Small intestine (tissue), 7 donors: ENCODE measurements around the gene ABCF2. TPM values are rescaled to one million over a fixed set of nuclear protein-coding genes. Genes with fewer than 3 reads are reported as not detected.

ENCODE experiments used
- DNase-seq, 2 donors: peaks; one replicate each; pipeline versions ENCODE4 v3.0.0 to v3.0.0-alpha.2; 2013
- FAIRE-seq: peaks from 2 replicates; lab custom pipeline; 2012; peaks lifted over from hg19 to GRCh38; lab: Jason Lieb, UNC
- H3K27ac ChIP-seq, 3 donors: one replicate each; pipeline ENCODE4 v1.5.1; 2013; ENCODE audit warnings: low read length in 2 of 3, mild to moderate bottlenecking in 2 of 3, control low read depth in 1 of 3, inconsistent platforms in 1 of 3, low read depth in 1 of 3, moderate library complexity in 1 of 3
- H3K27me3 ChIP-seq, 3 donors: one replicate each; pipeline ENCODE4 v1.6.1; 2013; ENCODE audit warnings: low read length in 3 of 3, inconsistent platforms in 1 of 3; ENCODE audit not compliant: control insufficient read depth in 3 of 3, insufficient read depth in 3 of 3
- H3K36me3 ChIP-seq, 3 donors: one replicate each; pipeline ENCODE4 v1.6.1; 2013; ENCODE audit warnings: low read length in 3 of 3, inconsistent platforms in 1 of 3, low read depth in 1 of 3, mild to moderate bottlenecking in 1 of 3, moderate library complexity in 1 of 3; ENCODE audit not compliant: control insufficient read depth in 3 of 3, insufficient read depth in 2 of 3
- H3K4me1 ChIP-seq, 3 donors: one replicate each; pipeline ENCODE4 v1.6.1; 2013; ENCODE audit warnings: low read length in 2 of 3, inconsistent platforms in 1 of 3, low read depth in 1 of 3, mild to moderate bottlenecking in 1 of 3, moderate library complexity in 1 of 3; ENCODE audit not compliant: control insufficient read depth in 3 of 3, insufficient read depth in 2 of 3
- H3K4me3 ChIP-seq, 3 donors: one replicate each; pipeline ENCODE4 v1.5.1; 2013; ENCODE audit warnings: low read length in 3 of 3, control low read depth in 1 of 3, inconsistent platforms in 1 of 3, low read depth in 1 of 3, mild to moderate bottlenecking in 1 of 3, moderate library complexity in 1 of 3
- H3K9me3 ChIP-seq, 2 donors: one replicate each; pipeline ENCODE4 v1.6.1; 2013; ENCODE audit warnings: low read depth in 1 of 2, low read length in 1 of 2; ENCODE audit not compliant: control insufficient read depth in 2 of 2, insufficient read depth in 1 of 2
- WGBS, 3 donors: extraction: QIAGEN DNeasy Blood & Tissue Kit; methylation state at CpG; one replicate each; pipeline ENCODE4 v1.1.7; 2013; 5-methylcytosine and 5-hydroxymethylcytosine counted together
- polyA plus RNA-seq, 4 donors: library from polyadenylated mRNA; stranded (reverse) in 3 of 4; unstranded in 1 of 4; fragments of 200-250 nt in 3 of 4; fragments of 120-200 nt in 1 of 4; gene quantifications; one replicate each; pipeline versions ENCODE4 v1.2.1 to v1.2.3, GENCODE V29; 2013
- donor health status: healthy with polysubstance abuse.
- donor health status: control.
- donor health status: control.
- donor health status: Bipolar disorder and iron deficiency.
- donor health status: healthy.

Gene ABCF2
- polyA plus RNA-seq, 4 donors = 11.0 to 23.7 (median 13.5) TPM

- DNase-seq (no peak), FAIRE-seq (no peak)
- Histone ChIP-seq H3K27ac (no peak overlapping the region), H3K4me1 (no peaks in the 10 kb centered on the region), H3K9me3 (no peaks in the 10 kb centered on the region), H3K27me3 (peaks cover 0 to 1% (median 0%) of the 10 kb centered on the region in 3 donors), H3K4me3 (no peak overlapping the region), H3K36me3 (peaks cover 5 to 37% (median 8%) of the 10 kb centered on the region in 3 donors)
- 74 to 84% (median 80%) methylated on average over 3 of the region's 3 CpGs for WGBS, 3 donors
Measured at GRCh38 chr7:151211155-151211772, 15.7 kb downstream of the ABCF2 start.

- H3K4me1 ChIP-seq = no peaks in the 10 kb centered on the region
- no peaks in the 10 kb centered on the region for H3K9me3 ChIP-seq
- H3K36me3 ChIP-seq = peaks cover 5 to 31% (median 8%) of the 10 kb centered on the region in 3 donors
- DNase-seq = no peak
- 82 to 85% (median 82%) methylated on average over 16 to 17 of the region's 17 CpGs for WGBS, 3 donors
- peaks cover 0 to 10% (median 0%) of the 10 kb centered on the region in 3 donors for H3K27me3 ChIP-seq
- no peak within 1 kb of the TSS for H3K4me3 ChIP-seq
- H3K27ac ChIP-seq = no peak within 1 kb of the TSS
- no peak for FAIRE-seq
Measured at GRCh38 chr7:151210087-151210854, 16.7 kb downstream of the ABCF2 start, which contains the start of gene H2BK1. TSS of gene H2BK1 (minus strand) at chr7:151210488. CDS start at chr7:151210318, 170 bp downstream.

GRCh38 chr7:151209588-151209987 is 17.4 kb downstream of the ABCF2 start:
- H3K9me3 ChIP-seq = no peaks in the 10 kb centered on the region
- peaks cover 4 to 25% (median 5%) of the 10 kb centered on the region in 3 donors for H3K36me3 ChIP-seq
- DNase-seq = no peak
- H3K4me1 ChIP-seq = no peaks in the 10 kb centered on the region
- peaks cover 0 to 17% (median 0%) of the 10 kb centered on the region in 3 donors for H3K27me3 ChIP-seq
- 60 to 80% (median 75%) methylated on average over 6 of the region's 6 CpGs for WGBS, 3 donors
- H3K27ac ChIP-seq = no peak overlapping the region
- no peak overlapping the region for H3K4me3 ChIP-seq
- FAIRE-seq = no peak

- H3K4me1 ChIP-seq = no peaks in the 10 kb centered on the region
- peaks cover 0 to 29% (median 0%) of the 10 kb centered on the region in 3 donors for H3K27me3 ChIP-seq
- H3K4me3 ChIP-seq = no peak overlapping the region
- WGBS, 3 donors = 58 to 68% (median 66%) methylated on average over 9 of the region's 9 CpGs
- FAIRE-seq (no peak), DNase-seq (no peak)
- no peak overlapping the region for H3K27ac ChIP-seq
- H3K36me3 ChIP-seq = peaks cover 1 to 15% (median 2%) of the 10 kb centered on the region in 3 donors
- no peaks in the 10 kb centered on the region for H3K9me3 ChIP-seq
Measured at GRCh38 chr7:151208253-151208862, 18.6 kb downstream of the ABCF2 start.

- DNase-seq = no peak
- peaks cover 0 to 10% (median 0%) of the 10 kb centered on the region in 3 donors for H3K36me3 ChIP-seq
- no peaks in the 10 kb centered on the region for H3K4me1 ChIP-seq
- H3K9me3 ChIP-seq = no peaks in the 10 kb centered on the region
- 54 to 66% (median 58%) methylated on average over 12 of the region's 12 CpGs for WGBS, 3 donors
- H3K27ac ChIP-seq = peak overlapping the region in 1 of 3 donors; percentile 38
- peaks cover 0 to 32% (median 0%) of the 10 kb centered on the region in 3 donors for H3K27me3 ChIP-seq
- no peak overlapping the region for H3K4me3 ChIP-seq
- no peak for FAIRE-seq
Measured at GRCh38 chr7:151207804-151208203, 19.2 kb downstream of the ABCF2 start.

- FAIRE-seq (no peak), DNase-seq (no peak)
- H3K27ac ChIP-seq = peak overlapping the region in 1 of 3 donors; percentile 38
- no peak overlapping the region for H3K4me3 ChIP-seq
- peaks cover 0 to 34% (median 0%) of the 10 kb centered on the region in 3 donors for H3K27me3 ChIP-seq
- 50 to 63% (median 56%) methylated on average over 9 of the region's 9 CpGs for WGBS, 3 donors
- no peaks in the 10 kb centered on the region for H3K9me3 ChIP-seq
- H3K4me1 ChIP-seq = no peaks in the 10 kb centered on the region
- H3K36me3 ChIP-seq = peaks cover 0 to 5% (median 0%) of the 10 kb centered on the region in 3 donors
Measured at GRCh38 chr7:151207315-151207714, 19.7 kb downstream of the ABCF2 start.

- Histone ChIP-seq H3K27me3 (peaks cover 0 to 34% (median 0%) of the 10 kb centered on the region in 3 donors), H3K36me3 (peaks cover 0 to 4% (median 0%) of the 10 kb centered on the region in 3 donors), H3K27ac (peak overlapping the region in 2 of 3 donors; percentile 7 to 8), H3K4me1 (no peaks in the 10 kb centered on the region), H3K9me3 (no peaks in the 10 kb centered on the region), H3K4me3 (no peak overlapping the region)
- 45 to 50% (median 48%) methylated on average over 9 of the region's 9 CpGs for WGBS, 3 donors
- FAIRE-seq = no peak
- DNase-seq = peak in 1 of 2 donors; percentile 48
Measured at GRCh38 chr7:151206914-151207313, 20.1 kb downstream of the ABCF2 start.

GRCh38 chr7:151205730-151206129 is 21.3 kb downstream of the ABCF2 start:
- WGBS, 3 donors = 66 to 72% (median 71%) methylated on average over 6 of the region's 6 CpGs
- Histone ChIP-seq H3K27me3 (peaks cover 0 to 39% (median 0%) of the 10 kb centered on the region in 3 donors), H3K4me1 (no peaks in the 10 kb centered on the region), H3K4me3 (no peak overlapping the region), H3K36me3 (no peaks in the 10 kb centered on the region), H3K27ac (no peak overlapping the region), H3K9me3 (no peaks in the 10 kb centered on the region)
- DNase-seq = no peak
- no peak for FAIRE-seq
